ENCODE measurements around the gene ASTN2. TPM values are rescaled to one million over a fixed set of nuclear protein-coding genes. Genes with fewer than 3 reads are reported as not detected.
A peak's percentile ranks its signal among the peaks of the same experiment; 100 is the strongest.

ASTN2 gene
- total and polyA plus RNA-seq, 9 of the 15 experiments (the other 6 are each of a cell fraction or from before 2014, with no cell fraction given) = 0.56 to 3.5 (median 1.9) TPM

DNA sequence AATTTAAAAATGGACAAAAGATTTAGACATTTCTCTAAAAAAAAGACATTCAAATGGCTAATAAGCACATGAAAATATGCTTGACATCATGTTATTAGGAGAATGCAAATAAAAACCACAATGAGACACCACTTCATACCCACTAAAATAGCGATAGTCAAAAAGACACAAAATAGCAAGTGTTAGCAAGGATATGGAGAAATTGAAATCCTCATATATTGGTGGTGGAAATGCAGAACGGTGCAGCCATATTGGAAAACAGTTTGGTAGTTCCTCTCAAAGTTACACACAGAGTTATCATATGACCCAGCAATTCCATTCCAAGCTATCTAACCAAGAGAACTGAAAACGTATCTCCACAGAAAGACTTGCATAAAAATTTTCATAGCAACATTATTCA lies 955.3 kb downstream of the ASTN2 start (continued):
- TF ChIP-seq, protein P1, sequence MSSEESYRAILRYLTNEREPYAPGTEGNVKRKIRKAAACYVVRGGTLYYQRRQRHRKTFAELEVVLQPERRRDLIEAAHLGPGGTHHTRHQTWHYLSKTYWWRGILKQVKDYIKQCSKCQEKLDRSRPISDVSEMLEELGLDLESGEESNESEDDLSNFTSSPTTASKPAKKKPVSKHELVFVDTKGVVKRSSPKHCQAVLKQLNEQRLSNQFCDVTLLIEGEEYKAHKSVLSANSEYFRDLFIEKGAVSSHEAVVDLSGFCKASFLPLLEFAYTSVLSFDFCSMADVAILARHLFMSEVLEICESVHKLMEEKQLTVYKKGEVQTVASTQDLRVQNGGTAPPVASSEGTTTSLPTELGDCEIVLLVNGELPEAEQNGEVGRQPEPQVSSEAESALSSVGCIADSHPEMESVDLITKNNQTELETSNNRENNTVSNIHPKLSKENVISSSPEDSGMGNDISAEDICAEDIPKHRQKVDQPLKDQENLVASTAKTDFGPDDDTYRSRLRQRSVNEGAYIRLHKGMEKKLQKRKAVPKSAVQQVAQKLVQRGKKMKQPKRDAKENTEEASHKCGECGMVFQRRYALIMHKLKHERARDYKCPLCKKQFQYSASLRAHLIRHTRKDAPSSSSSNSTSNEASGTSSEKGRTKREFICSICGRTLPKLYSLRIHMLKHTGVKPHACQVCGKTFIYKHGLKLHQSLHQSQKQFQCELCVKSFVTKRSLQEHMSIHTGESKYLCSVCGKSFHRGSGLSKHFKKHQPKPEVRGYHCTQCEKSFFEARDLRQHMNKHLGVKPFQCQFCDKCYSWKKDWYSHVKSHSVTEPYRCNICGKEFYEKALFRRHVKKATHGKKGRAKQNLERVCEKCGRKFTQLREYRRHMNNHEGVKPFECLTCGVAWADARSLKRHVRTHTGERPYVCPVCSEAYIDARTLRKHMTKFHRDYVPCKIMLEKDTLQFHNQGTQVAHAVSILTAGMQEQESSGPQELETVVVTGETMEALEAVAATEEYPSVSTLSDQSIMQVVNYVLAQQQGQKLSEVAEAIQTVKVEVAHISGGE (CRISPR knock-in tag; IDR thresholded peaks at IDR 0.05) = peak in 1 of 3 experiments; percentile 35; a peak in 1 of 6 replicates
- TF ChIP-seq LARP7 (IDR thresholded peaks at IDR 0.05) (no peak), ZNF146 (CRISPR knock-in tag; IDR thresholded peaks at IDR 0.05; ENCODE audit: unreplicated experiment) (no peak), HMG20B (CRISPR knock-in tag; IDR thresholded peaks at IDR 0.05) (no peak), HNRNPUL1 (IDR thresholded peaks at IDR 0.05; ENCODE audit: low read length) (no peak), ZBTB7A (IDR thresholded peaks at IDR 0.05; ENCODE audit: borderline replicate concordance, control insufficient read depth, low read depth, low read length) (no peak), HSF4 (CRISPR knock-in tag; IDR thresholded peaks at IDR 0.05; ENCODE audit: borderline replicate concordance) (no peak), ZNF668 (CRISPR knock-in tag; IDR thresholded peaks at IDR 0.05) (0 out of 2 replicates have a peak, but pooled peaks have one; percentile 81), ZNF76 (CRISPR knock-in tag; IDR thresholded peaks at IDR 0.05; ENCODE audit: borderline replicate concordance) (peak; percentile 41; the same call in 1 of the 2 replicates), ADNP (tag; IDR thresholded peaks at IDR 0.05) (0 out of 2 replicates have a peak, but pooled peaks have one; percentile 25)
- TF ChIP-seq, protein P2, sequence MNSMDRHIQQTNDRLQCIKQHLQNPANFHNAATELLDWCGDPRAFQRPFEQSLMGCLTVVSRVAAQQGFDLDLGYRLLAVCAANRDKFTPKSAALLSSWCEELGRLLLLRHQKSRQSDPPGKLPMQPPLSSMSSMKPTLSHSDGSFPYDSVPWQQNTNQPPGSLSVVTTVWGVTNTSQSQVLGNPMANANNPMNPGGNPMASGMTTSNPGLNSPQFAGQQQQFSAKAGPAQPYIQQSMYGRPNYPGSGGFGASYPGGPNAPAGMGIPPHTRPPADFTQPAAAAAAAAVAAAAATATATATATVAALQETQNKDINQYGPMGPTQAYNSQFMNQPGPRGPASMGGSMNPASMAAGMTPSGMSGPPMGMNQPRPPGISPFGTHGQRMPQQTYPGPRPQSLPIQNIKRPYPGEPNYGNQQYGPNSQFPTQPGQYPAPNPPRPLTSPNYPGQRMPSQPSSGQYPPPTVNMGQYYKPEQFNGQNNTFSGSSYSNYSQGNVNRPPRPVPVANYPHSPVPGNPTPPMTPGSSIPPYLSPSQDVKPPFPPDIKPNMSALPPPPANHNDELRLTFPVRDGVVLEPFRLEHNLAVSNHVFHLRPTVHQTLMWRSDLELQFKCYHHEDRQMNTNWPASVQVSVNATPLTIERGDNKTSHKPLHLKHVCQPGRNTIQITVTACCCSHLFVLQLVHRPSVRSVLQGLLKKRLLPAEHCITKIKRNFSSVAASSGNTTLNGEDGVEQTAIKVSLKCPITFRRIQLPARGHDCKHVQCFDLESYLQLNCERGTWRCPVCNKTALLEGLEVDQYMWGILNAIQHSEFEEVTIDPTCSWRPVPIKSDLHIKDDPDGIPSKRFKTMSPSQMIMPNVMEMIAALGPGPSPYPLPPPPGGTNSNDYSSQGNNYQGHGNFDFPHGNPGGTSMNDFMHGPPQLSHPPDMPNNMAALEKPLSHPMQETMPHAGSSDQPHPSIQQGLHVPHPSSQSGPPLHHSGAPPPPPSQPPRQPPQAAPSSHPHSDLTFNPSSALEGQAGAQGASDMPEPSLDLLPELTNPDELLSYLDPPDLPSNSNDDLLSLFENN (IDR thresholded peaks at IDR 0.05; ENCODE audit: low read depth in 2 of 2, low read length in 2 of 2) = no peak
- TF ChIP-seq, protein P3, sequence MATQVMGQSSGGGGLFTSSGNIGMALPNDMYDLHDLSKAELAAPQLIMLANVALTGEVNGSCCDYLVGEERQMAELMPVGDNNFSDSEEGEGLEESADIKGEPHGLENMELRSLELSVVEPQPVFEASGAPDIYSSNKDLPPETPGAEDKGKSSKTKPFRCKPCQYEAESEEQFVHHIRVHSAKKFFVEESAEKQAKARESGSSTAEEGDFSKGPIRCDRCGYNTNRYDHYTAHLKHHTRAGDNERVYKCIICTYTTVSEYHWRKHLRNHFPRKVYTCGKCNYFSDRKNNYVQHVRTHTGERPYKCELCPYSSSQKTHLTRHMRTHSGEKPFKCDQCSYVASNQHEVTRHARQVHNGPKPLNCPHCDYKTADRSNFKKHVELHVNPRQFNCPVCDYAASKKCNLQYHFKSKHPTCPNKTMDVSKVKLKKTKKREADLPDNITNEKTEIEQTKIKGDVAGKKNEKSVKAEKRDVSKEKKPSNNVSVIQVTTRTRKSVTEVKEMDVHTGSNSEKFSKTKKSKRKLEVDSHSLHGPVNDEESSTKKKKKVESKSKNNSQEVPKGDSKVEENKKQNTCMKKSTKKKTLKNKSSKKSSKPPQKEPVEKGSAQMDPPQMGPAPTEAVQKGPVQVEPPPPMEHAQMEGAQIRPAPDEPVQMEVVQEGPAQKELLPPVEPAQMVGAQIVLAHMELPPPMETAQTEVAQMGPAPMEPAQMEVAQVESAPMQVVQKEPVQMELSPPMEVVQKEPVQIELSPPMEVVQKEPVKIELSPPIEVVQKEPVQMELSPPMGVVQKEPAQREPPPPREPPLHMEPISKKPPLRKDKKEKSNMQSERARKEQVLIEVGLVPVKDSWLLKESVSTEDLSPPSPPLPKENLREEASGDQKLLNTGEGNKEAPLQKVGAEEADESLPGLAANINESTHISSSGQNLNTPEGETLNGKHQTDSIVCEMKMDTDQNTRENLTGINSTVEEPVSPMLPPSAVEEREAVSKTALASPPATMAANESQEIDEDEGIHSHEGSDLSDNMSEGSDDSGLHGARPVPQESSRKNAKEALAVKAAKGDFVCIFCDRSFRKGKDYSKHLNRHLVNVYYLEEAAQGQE (IDR thresholded peaks at IDR 0.05; ENCODE audit: borderline replicate concordance) = no peak
- TF ChIP-seq, protein P3 (CRISPR knock-in tag; IDR thresholded peaks at IDR 0.05; ENCODE audit: low read depth) = no peak

Measured in K562 (cell line).